H54 (cell line): ENCODE data around the gene DDR2.
"Not testable (repeated sequence)": the region's sequence is repeated elsewhere in the genome, so short reads cannot be mapped to it uniquely, and the experiment has no call there.

Source experiments
- DNase-seq: peaks from one replicate; pipeline ENCODE4 v3.0.0; 2011; ENCODE audit warnings: low spot score, mixed read lengths; ENCODE audit not compliant: insufficient read length
- FAIRE-seq: peaks from 3 replicates; lab custom pipeline; 2011; peaks lifted over from hg19 to GRCh38; lab: Jason Lieb, UNC
- POLR2A ChIP-seq: IDR thresholded peaks from 2 replicates; pipeline ENCODE4 v1.6.1; 2011; ENCODE audit warnings: low read depth, mild to moderate bottlenecking, low read length

The DDR2 gene

GRCh38 chr1:162799995-162800830 lies 167.9 kb downstream of the DDR2 start:
- FAIRE-seq = peak; percentile 95
- not testable (repeated sequence) for DNase-seq

GRCh38 chr1:162807503-162807902 lies 175.2 kb downstream of the DDR2 start:
- not testable (repeated sequence) for FAIRE-seq, DNase-seq

GRCh38 chr1:162812357-162812756 lies 180.1 kb downstream of the DDR2 start:
- FAIRE-seq, DNase-seq: not testable (repeated sequence)

- FAIRE-seq, DNase-seq: not testable (repeated sequence)
These were observed 185.9 kb downstream of the DDR2 start for GRCh38 chr1:162818136-162818535.

- not testable (repeated sequence) for FAIRE-seq
These were observed 186.4 kb downstream of the DDR2 start for GRCh38 chr1:162818666-162819065.

GRCh38 chr1:162822391-162823200 lies 190.3 kb downstream of the DDR2 start:
- TF ChIP-seq POLR2A = no peak
- DNase-seq = peak; percentile 53
- FAIRE-seq = no peak

More at GRCh38 chr1:162818666-162819065, 186.4 kb downstream of the DDR2 start:
- DNase-seq = not testable (repeated sequence)

- no peak for TF ChIP-seq POLR2A
- DNase-seq (no peak), FAIRE-seq (no peak)
These were observed 191.0 kb downstream of the DDR2 start for GRCh38 chr1:162823231-162823630.

- no peak for DNase-seq
- FAIRE-seq = no peak
- no peak for TF ChIP-seq POLR2A
These were observed 191.7 kb downstream of the DDR2 start for GRCh38 chr1:162823771-162824525.

- DNase-seq = no peak
- no peak for FAIRE-seq
- TF ChIP-seq POLR2A = no peak
These were observed 197.0 kb downstream of the DDR2 start for GRCh38 chr1:162829268-162829667.

- TF ChIP-seq POLR2A = no peak
- DNase-seq = no peak
- FAIRE-seq = no peak
These were observed 200.2 kb downstream of the DDR2 start for GRCh38 chr1:162832470-162832869.

GRCh38 chr1:162835157-162835899 lies 203.1 kb downstream of the DDR2 start:
- no peak for FAIRE-seq
- no peak for TF ChIP-seq POLR2A
- no peak for DNase-seq
